ENCODE data around the gene TPR.

Gene TPR

DNA sequence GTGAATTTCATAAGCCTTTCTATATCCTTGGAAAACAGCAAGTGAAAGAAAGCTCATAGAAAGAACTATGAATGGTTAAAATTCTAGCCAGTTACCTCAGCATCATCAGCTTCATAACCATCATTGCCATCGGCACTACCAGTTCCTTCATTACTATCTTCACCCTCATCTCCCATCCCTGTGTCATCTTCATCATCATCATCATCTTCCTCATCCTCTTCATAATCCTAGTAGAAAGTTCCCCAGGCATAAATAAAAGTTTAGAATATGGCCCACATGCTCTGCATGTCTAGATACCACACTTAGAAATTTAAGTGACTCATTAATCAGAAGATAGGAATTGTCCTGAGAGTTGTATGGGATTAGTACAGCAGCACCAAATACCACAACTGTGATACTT, 49.0 kb downstream of the TPR start:
- DNase-seq = no peak

DNA sequence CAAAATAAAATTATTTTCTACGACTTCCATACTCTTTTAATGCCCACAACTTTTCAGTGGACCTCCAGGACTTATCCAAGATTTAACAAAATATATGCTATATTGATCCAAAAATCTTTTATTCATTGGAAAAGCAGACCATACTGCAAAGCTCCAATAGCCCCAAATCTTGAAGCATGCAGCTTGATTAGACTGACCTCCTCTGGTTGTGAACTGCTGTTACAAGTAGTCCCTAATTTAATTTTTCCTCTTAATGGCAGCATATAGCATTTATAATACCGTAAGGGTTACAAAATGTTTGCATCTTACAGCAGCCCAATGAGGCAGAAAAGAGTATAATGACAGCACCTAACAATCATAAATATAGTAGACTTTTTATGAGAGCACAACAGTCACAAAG, 49.8 kb downstream of the TPR start:
- no peak for DNase-seq

DNA sequence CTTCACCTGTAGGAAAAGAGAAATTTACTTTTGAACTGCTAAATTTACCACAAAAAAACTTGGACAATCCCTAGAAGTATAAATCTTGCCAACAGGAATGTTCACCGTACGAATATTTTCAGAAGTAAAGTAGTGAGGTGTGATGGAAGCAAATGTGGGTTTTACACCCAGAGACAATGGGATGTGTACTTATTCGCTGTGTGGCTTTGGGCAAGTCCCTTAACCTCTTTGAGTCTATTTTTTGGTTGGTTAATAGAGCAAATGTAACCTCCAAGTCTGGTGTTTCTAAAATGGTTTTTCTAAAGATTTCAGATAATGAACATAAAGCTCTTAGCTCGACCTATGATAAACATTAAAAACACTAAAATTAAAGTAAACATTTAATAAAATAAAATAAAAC, 51.2 kb downstream of the TPR start:
- DNase-seq = no peak

DNA sequence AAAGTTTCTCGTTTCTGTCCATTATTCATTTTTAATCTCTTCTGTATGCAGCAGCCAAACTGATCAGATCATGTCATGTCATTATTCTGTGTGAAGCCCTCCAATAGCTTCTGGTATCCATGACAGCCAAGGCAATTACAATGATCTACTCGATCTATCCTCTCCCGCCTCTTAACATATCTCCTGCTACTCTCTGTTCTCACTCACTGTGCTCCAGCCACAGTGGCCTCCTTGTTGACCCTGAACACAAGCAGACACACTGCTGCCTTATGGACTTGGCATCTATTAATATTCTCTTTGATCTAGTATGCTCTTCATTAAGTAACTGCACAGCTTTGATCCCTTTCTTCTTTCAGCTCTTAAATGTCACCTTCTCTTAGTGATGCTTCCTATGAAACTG, 59.5 kb downstream of the TPR start:
- no peak for DNase-seq

DNA sequence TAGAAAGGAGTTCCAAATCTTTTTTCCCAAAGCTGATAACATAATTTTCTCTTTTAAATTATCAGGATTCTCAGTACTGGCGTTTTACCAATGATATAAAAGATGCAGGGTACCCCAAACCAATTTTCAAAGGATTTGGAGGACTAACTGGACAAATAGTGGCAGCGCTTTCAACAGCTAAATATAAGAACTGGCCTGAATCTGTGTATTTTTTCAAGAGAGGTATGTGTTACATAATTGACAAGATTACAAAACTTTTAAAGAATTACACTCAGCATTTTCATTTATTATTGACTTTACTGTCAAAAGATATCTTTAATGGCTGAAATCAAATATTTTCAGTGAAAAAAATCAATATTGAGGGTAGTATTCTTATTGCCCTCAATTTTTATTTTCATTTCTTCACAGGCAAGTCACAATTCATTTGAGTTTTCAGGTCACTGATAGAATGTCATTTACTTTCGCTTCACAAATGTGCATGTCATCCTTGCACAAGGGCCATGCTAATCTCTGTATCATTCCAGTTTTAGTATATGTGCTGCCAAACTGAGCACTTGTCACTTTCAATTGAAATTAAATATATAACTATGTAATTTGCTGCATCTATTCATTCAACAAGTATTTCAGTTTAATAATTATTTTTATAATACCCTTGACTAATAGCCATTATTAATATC, 63.5 kb downstream of the TPR start:
- no peak for DNase-seq

DNA sequence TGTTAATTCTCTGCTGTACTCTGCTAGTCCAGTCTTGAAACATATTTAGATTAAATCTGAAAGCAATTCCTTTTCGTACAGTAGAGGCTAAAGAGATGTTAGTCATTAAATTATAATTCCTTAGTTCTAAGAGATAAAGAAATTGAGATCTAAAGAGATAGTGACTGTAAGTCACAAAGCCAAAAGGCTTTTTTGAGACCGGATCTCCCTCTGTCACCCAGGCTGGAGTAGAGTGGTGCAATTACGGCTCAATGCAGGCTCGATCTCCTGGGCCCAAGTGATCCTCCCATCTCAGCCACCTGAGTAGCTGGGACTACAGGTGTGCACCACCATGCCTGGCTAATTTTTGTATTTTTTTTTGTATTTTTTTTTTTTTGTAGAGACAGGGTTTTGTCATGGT, 64.7 kb downstream of the TPR start:
- no peak for DNase-seq

DNA sequence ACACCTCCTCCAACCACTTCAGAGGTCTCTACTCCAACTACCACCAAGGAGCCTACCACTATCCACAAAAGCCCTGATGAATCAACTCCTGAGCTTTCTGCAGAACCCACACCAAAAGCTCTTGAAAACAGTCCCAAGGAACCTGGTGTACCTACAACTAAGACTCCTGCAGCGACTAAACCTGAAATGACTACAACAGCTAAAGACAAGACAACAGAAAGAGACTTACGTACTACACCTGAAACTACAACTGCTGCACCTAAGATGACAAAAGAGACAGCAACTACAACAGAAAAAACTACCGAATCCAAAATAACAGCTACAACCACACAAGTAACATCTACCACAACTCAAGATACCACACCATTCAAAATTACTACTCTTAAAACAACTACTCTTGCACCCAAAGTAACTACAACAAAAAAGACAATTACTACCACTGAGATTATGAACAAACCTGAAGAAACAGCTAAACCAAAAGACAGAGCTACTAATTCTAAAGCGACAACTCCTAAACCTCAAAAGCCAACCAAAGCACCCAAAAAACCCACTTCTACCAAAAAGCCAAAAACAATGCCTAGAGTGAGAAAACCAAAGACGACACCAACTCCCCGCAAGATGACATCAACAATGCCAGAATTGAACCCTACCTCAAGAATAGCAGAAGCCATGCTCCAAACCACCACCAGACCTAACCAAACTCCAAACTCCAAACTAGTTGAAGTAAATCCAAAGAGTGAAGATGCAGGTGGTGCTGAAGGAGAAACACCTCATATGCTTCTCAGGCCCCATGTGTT, 66.6 kb downstream of the TPR start:
- DNase-seq = no peak

DNA sequence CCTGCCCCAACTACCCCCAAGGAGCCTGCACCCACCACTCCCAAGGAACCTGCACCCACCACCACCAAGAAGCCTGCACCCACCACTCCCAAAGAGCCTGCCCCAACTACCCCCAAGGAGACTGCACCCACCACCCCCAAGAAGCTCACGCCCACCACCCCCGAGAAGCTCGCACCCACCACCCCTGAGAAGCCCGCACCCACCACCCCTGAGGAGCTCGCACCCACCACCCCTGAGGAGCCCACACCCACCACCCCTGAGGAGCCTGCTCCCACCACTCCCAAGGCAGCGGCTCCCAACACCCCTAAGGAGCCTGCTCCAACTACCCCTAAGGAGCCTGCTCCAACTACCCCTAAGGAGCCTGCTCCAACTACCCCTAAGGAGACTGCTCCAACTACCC, 67.6 kb downstream of the TPR start:
- DNase-seq = no peak

DNA sequence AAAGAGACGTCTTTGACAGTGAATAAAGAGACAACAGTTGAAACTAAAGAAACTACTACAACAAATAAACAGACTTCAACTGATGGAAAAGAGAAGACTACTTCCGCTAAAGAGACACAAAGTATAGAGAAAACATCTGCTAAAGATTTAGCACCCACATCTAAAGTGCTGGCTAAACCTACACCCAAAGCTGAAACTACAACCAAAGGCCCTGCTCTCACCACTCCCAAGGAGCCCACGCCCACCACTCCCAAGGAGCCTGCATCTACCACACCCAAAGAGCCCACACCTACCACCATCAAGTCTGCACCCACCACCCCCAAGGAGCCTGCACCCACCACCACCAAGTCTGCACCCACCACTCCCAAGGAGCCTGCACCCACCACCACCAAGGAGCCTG, 68.5 kb downstream of the TPR start:
- no peak for DNase-seq

DNA sequence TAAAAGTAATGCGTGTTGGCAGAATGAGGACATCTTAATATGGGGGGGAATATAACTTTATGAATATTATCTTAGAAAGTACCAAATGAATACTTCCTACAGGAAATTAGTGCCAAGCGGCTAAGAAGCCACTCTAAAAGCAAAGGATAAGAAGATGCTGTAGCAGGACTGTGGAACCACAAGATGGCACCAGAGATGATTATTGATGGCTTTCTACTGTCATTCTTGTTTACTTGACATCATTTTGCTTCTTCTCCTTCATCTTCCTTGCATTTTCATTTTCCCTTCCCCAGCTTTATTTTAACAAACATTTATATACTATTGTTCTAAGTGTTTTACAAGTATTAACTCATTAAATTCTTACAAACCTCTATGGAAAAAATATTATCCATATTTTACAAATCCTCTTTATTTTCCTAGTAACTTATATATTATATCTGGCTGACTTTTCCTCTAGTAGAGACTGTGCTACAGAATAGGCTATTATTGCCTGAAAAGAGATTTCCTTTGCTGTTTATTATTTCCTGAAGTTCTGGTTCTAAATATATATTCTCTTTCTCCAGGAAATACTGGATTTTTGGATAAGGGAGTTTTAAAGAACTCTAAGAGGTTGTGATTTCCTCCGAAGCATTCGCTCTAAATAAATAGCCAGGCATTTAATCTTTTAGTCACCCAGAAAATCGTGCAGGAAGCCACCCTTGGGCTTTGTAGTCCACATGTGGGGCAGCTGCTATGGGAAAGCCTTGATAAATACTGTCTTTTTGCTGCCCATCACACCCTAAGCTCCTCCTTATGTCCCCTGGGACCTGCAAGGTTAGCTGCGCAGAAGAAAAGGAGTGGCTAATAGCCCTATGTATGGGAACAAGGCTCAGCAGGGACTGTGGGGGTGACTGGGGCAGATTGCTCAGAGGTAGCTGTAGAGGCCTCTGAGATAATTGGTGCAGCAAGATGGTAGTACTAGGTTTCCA, 69.8 kb downstream of the TPR start:
- DNase-seq = no peak

DNA sequence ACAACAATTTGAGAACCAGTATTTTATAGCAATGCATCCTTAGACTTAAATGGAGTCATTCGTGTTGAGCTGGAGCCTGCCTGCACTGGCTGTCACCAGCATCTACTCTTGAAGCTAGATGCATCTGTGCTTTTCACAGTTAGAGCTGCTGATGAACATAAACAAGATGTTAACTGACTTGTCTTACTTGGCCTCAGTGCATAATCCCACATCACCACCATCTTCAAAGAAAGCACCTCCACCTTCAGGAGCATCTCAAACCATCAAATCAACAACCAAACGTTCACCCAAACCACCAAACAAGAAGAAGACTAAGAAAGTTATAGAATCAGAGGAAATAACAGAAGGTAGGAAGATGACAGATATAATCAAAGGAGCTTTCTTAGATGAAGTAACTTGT, 71.1 kb downstream of the TPR start:
- DNase-seq = no peak

DNA sequence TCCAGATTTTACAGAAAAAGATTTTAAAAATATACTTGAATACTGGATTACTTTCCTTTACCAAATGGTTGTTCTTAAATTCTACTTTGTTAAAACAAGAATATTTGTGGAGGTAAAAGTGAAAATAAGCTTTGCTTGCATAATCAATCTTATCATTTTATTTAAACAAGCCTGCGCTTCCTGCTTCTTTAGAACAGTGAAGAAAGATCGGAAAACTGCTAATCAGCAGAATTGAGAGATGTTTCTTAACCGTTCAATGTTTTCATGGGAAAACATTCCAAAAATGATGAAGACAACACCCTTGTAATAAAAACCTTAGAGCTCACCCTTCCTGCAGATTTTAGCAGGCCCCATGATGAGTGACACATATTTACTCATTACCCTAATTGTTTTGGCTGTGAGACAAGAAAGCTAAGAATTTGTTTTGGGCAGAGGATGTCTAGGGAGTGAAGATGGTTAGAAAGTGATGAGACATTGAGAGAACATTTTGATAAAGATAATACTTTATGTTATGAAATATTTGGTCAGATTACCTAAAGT, 72.6 kb downstream of the TPR start:
- no peak for DNase-seq

DNA sequence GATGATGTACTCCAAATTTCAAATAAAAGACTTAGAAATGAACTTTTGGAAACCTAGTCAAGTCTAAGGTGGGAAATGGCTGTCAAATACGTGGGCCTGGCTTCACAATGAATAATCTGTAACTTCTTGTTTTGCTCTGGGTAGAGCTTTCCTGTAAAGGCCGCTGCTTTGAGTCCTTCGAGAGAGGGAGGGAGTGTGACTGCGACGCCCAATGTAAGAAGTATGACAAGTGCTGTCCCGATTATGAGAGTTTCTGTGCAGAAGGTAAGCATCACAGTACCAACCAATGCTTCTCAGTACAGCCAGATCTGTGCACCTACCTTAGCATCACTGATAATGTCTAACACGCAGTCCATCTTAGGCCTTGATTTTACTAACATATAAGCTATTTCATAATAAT, 73.6 kb downstream of the TPR start:
- DNase-seq = no peak

DNA sequence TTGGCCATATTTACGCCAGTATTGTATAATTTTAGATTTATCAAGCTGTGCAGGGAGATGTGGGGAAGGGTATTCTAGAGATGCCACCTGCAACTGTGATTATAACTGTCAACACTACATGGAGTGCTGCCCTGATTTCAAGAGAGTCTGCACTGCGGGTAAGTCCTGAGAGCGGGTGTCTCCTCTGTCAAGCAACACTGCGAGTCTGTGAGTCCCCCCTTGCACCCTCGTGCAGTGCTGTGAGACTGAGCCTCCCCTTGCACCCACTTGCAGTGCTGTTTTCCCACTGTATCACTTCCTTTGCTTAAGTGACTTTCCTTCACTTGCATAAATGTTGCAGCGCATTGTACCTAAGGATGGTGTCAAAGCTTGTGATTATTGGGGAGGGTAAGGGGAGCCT, 75.0 kb downstream of the TPR start:
- DNase-seq = no peak

DNA sequence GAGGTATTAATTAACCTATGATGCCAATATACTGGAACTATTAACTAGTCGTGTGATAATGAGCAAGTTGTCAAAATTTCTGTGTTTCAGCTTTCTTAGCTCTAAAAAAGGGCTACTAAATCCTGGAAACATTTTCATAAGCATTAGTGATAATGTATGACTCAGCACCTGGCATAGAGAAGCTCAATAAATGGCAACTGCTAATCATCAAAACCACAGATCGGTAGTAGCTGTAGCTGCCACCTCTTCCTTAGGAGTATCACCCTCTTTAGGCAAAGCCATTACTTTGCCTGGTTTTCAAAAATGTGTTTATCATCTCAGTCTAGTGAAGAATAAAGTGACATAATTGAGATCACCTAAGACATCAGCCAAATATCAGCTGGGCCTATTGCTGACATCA, 75.5 kb downstream of the TPR start:
- no peak for DNase-seq

DNA sequence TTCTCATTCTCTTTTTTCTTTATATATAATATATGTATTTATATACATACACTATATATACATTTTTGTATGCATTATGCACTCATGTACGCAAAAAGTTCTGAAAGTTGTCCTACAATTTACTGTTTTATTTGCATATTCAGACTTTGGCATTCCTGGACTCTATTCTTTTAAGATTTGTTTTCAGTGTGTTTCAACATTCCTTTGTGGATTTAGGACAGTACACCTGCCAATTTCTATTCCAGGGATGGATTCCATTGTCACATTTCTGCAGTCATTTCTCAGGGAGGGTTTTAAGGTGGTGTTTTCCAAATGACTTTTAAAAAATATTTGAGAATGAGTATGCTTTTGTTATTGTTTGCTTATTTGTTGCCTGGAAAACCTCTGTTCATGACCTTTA, 76.2 kb downstream of the TPR start:
- no peak for DNase-seq

DNA sequence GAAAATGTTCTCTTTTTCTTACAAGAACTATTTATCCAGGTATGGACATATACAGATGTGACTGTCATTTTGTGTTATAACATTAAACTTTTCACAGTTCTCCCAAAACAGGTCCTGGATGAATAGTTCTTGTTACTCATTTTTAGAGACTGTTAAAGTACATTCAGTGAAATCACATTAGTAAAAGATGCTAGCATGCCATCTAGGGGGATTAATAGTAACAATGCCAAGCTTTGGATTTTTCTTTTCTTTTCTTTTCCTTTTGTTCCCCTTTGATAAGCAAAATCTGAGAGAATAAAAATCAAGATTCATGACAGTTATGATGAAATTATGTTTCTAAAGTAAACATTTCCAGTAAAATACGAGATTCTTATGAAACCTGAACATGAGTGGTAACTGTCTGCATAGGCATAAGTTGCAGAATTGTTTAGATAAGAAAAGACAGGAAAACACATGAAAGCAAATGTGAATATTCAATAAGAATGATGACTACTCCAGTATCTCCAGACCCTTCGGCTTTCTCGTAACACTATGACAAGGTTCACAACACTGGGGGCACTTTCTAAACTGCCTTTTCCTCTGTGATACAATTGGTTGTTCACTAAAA, 77.5 kb downstream of the TPR start:
- DNase-seq = no peak

DNA sequence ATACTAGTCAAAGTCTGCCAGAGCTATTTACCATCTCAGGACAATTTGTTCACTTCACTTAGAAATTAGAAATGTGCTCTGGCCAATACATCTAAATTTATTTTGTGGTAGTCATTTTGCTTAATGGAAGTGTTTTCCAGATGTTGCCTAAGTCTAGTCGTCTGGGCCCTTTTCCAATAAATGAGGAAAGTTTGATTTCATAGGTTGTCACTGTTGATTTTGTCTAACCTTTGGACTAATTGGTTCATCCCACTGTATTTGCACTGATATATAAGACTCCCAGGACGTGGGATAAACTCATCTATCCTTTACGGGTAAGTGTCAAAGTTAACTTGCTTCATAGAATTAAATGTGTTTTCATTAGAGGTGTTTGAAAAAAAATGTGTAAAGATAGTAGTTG, 79.1 kb downstream of the TPR start, which contains the start of gene PRG4:
PRG4 (plus strand) TSS at position 300 of the 400 bp plus-strand sequence.
- DNase-seq = no peak

DNA sequence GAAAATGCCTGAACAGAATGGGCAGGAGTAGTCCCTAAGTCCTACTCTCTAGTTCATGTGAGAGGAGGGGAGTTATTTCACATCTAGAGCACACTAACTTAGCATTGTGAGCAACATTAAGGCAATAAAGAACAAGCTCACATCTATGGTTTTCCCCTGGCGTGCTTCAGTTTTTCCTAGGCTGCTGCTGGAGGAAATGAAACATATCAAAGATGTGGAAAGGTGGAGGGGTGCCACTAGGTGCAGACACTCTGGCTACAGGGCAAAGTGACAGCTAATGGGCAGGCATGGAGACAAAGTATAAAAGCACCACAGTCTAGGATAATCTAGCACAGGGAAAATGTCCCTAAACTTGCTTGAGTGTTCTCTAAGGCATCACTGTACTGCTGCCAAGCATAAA, 82.2 kb downstream of the TPR start:
- DNase-seq = no peak

DNA sequence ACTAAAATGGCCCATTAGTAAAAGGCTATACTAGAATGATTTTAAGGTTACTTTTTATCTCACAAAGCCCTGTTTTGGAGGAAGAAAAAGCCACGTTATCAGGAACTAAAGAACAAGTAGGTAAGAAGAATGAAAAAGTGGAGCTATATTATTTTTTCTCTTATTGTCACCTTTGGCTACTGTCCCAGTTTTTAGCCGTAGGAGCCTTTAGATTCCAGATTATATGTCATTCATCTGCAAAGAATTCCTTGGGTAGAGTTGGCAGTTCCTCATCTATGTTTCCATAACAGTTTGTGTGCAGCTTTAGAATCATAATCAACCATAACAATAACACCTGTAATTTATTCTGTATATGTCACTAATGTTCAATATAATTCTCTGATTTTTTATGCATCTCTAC, 83.8 kb downstream of the TPR start:
- DNase-seq = no peak

DNA sequence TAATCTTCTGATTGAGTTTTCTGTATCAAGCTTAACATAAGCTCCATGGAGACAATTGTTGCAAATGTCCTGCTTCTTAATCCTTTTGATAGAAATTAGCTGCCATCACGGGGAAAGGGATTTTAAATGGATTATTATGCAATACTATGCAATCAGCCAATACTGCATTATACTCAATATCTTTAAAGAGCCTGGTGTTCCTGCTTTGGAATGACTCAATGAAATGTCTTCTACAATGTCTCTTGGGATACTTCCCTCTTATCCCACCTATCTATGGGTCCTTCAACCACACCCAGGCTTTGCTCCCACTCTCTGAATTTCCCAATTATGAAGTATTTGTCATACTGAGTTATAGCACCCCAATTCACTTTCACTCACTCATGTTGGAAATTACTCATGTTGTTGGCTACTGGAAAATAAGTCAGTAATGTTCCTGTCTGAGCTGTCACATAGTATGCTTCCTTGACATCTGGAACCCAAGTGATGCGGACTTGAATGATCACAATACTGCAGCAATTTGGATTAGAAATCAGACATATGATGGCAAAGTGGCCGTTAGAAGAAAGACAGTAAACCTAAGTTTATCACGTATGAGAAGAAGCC, 85.0 kb downstream of the TPR start:
- no peak for DNase-seq

DNA sequence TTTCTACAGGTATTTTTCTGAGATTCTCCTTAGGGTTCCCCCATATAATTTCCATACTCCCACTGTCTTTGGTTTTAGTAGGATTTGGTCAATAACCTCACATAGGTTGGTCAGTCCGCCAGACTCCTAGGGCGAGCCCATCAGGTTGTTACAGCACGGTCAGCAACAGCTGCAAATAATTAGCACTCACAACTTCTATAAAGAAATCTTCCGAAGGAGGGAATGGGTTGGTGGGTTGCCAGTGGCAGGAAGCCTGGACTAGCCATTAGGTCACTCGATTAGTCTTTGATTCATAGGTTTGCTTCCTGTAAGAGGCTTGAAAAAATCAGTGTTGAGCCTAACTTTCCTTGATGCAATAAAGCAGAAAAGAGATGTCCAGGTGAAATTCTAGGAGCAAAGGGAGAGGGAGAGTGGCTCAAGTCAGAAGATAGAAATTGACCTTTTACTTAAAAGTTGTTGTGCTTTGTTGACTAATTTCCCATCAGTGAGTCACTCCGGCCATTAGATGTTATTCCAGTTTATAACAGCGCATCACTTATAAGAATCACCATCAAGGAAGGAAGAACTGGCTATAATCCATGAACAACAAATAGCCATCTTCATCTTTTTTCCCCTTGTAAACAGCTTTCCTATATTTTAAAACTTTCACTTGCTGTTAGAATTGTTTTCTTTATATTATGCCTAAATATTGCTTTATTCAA, 88.3 kb downstream of the TPR start:
- DNase-seq = no peak

Measured in NCI-H2081 treated with DMSO at 0.1 percent for 48 hours (cell line).